Lung microvascular endothelial cell (primary cell): ENCODE results near the gene HNRNPR. TPM values are rescaled to one million over a fixed set of nuclear protein-coding genes. Genes with fewer than 3 reads are reported as not detected.
A peak's percentile ranks its signal among the peaks of the same experiment; 100 is the strongest.
"Not testable (repeated sequence)": the region's sequence is repeated elsewhere in the genome, so short reads cannot be mapped to it uniquely, and the experiment has no call there.

Experiments
- DNase-seq, 2 donors: peaks; one replicate each; pipeline versions ENCODE4 v3.0.0 to v3.0.0-alpha.2; 2010; ENCODE audit warnings: low read depth in 2 of 2
- total RNA-seq: library from RNA; depleted of rRNA; stranded (reverse); fragments of >200 nt; gene quantifications from 2 replicates; pipeline ENCODE4 v1.2.1, GENCODE V29; 2014

Gene HNRNPR
- 53.6 and 55.1 TPM in 2 replicates for total RNA-seq

DNA sequence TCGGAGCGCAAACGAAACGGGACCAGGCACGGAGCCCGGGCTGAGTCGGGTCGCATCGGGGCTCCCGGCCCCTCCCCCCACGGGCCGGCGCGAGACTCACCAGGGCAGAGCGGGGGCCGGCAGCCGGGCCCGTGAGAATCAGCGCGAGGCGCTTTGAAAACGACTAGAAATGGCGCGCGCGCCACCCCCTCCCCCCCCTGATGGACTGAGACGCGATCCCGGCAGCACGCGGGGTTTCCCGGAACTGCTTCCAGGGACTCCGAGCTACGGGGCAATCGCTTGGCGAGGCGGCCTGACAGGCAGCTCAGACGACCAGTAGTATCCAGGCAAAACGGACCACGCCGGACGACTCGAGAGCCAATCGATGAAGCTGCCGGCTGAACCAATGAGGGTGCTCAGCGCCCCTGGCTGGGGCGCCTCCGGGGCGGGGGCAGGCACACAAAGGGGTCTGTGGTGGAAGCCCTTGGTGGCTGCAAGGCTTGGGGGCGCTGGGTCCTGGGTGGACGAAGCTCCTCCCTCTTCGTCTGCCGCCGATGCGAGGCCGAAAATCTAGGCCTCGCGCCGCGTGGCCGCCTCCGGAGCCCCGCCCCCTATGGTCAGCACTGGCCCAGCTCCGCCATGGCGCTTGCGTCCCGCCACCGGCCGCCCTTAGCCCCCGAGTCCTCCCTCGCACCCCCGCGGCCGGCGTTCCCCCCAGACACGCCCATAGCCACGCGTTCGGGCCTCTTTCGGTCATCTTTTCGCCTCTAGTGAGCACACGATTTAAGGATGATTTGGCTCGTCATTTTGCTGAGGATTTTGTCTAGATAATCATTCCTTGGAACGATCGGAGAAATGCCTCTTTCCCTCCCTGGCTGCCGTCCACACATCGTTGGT, at the start of gene HNRNPR:
Gene HNRNPR, minus strand, starts transcription at position 174 of the 876 bp plus-strand sequence. CDS start 3,276 bp downstream, outside the sequence.
- peak; percentile 100 for DNase-seq

- DNase-seq, result peak; percentile 71 to 83
Observed at GRCh38 chr1:23393706-23394105, 49.6 kb upstream of the HNRNPR start.

DNA sequence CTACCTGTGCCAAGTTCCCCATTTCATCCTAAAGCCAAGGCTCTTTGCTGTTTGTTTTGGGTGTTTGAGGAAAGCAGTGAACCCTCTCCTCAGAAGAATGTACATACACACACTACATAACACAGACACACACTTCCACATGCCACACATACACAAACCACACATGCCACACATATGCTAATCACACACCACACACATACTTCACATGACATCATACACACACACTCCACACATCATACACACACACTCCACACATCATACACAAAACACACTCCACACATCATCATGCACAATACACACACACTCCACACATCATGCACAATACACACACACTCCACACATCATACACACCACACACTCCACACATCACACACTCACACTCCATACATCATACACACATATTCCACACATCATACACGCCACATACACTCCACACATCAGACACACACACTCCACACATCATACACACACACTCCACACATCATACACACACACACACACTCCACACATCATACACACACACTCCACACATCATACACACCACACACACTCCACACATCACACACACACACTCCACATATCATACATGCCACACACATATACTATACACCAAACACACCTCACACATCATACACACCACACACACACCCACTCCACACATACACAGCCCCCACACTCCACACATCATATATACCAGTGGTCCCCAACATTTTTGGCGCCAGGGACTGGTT, 48.2 kb upstream of the HNRNPR start:
- no peak for DNase-seq

- no peak for DNase-seq
Observed at GRCh38 chr1:23389837-23390321, 45.8 kb upstream of the HNRNPR start.

- no peak for DNase-seq
Observed at GRCh38 chr1:23387494-23387893, 43.4 kb upstream of the HNRNPR start.

GRCh38 chr1:23385119-23385621, 41.1 kb upstream of the HNRNPR start:
- DNase-seq, result peak in 1 of 2 donors; percentile 71

DNA sequence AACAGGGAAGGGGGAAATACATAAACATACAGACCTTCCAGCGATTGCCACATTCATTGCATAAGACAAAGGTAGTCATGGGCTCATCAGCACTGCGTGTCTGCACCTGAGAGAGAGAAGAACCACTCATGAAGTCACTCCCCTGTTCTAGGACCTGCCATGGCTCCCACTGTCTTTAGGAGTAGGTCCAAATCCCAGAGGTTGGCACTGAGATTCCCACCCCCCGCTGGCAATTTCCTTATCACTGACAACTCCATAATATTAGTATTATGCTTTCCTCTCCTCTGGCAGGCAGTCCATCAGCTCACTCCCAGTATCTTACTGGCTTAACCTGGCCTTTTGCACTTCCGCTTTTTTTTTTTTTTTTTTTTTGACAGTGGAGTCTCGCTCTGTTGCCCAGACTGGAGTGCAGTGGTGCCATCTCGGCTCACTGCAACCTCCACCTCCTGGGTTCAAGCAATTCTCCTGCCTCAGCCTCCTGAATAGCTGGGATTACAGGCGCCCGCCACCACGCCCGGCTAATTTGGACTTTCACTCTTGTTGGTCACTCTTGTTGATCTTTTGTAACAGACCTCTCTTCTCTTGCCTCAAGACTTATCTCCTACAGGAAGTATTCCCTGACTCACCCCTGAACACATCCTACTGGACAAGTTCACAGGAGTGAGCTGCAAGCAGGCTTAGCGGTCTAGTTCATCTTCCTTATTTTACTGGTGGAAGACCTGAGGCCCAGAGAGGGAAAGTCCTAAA, 40.4 kb upstream of the HNRNPR start:
- DNase-seq, result peak in 1 of 2 donors; percentile 85

GRCh38 chr1:23383577-23384311, 39.7 kb upstream of the HNRNPR start:
- DNase-seq, result peak; percentile 28 to 56

- DNase-seq, result no peak
Observed at GRCh38 chr1:23381233-23381885, 37.3 kb upstream of the HNRNPR start.

DNA sequence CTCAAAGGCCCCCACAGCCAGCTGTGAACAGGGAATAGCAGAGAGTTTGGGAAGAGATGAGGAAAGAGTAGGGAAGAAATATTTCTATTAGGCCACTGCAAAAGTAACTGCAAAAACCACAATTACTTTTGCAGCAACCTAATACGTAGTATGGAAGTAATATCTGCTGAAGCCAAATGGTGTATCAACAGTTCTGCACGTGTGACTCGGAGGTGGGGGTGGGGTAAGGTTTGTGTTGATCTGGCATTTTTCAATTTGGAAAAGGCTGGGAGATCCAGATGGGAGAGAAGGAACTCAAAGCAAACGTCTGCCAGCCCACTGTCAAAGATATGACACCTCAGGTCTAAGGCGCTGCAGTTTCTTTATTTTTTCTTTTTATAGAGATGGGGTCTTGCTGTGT, 36.6 kb upstream of the HNRNPR start:
- DNase-seq, result no peak

DNA sequence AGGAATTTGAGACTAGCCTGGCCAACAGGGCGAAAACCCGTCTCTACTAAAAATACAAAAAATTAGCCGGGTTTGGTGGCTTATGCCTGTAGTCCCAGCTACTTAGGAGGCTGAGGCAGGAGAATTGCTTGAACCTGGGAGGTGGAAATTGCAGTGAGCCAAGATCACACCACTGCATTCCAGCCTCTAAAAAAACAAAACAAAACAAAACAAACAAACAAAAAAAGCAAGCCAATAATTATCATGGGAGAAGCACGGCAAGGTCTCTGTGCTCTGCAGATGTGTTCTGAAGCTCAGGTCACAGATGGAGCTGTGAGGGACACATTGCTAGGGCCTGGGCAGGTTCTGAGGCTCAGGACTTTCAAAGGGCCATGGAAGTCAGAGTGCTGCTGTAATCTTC, 36.2 kb upstream of the HNRNPR start:
- not testable (repeated sequence) for DNase-seq

DNA sequence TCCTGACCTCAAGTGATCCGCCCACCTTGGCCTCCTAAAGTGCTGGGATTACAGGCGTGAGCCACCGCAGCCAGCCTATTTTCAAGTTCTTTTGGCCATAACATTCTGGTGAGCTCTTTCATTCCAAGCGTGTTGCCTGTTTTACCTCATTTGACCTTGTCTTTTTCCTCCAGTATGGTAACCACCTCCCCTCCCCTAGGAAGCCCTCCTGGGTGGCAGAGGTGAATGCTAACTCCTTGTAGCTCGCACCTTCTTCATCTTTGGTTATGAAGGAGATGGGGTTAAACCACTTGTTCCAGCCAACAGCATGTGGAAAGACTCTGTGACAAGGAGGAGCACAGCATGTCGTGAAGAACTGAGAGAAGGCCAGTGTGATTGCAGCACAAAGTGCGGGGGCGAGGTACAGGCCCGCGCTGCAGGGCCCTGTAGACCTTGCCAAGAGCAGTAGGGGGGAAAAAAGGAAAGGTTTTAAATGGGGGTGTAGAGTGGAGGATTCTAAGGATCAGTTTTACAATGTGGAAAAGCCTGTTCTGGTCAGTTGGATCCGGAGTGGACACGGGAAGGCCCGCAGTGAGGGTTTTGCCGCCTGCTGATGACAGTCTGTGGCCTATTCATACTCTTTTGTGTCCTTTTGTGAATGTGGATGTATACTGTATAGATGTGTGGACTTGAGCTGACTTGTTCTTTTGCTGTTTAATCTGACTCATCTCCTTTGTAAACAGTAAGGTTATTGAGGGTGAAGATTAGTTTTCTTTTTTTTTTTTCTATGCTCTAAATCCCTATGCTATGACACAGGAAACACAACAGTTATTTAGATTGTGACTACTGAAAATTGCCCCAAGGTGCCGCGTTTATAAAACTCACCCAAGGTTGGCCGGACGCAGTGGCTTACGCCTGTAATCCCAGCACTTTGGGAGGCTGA, 33.1 kb upstream of the HNRNPR start:
- peak in 1 of 2 donors; percentile 78 for DNase-seq

DNA sequence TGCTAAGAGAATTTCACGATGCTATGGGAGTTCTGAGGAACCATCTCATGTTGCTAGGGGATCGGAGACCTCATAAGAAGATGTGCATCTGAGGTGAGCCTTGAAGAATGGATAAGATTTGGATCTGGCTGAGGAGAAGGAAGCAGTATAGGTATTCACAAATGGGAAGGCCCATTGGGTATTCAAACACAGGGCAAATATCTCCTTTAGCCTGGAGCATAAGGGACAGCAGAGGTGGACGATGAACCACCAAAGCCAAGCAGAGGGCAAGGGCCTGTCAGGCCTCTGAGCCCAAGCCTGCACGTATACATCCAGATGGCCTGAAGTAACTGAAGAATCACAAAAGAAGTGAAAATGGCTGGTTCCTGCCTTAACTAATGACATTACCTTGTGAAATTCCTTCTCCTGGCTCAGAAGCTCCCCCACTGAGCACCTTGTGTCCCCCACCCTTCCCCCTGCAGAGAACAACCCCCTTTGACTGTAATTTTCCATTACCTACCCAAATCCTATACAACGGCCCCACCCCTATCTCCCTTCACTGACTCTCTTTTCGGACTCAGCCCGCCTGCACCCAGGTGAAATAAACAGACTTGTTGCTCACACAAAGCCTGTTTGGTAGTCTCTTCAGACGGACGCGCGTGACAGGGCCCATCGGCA, 30.1 kb upstream of the HNRNPR start:
- DNase-seq, result not testable (repeated sequence)

DNA sequence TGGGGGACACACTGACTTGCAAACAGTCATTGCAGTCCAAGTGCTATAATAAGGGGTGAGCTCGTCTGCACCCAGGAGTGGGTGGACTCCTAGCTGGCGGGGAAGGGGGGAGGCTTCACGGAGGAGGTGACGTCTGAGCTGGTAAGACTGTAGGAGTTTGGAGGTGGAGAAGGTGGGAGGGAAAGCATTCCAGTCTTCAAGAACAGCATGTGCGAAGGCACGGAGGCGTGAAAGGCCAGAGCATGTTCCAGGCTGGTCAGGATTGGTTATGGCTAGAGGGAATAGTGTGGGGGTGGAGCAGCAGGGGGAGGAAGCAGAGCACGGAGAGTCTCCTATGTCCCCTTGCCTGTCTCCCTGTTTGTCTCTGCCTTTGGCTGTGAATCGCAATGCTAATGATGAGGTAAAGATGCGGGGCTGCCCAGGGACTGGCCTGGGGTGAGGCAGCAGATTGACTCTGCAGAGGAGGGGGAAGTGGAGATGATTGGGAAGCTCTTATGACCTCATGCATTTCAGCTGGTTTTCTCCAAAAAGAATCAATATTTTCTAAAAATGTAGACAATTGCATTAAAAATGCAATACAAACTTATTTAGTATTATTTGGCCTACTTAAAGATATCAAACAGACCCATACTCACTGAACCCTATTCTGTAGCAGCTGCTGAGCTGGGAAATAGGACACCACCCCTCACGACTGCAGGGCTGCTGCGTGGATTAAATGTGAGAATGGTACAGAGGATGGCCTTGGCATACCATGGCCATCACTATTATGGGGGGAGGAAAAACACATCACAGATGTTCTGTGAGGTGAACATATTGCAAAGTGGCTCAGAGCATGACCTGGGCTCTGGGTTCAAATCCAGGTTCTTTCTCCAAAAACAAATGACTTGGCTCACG, 28.1 kb upstream of the HNRNPR start:
- DNase-seq, result no peak

GRCh38 chr1:23370709-23371584, 26.9 kb upstream of the HNRNPR start:
- peak; percentile 20 to 74 for DNase-seq

- DNase-seq, result peak in 1 of 2 donors; percentile 41
Observed at GRCh38 chr1:23370330-23370708, 26.2 kb upstream of the HNRNPR start.
